CD8-positive, alpha-beta memory T cell (primary cell): ENCODE measurements around the gene GGN. TPM values are rescaled to one million over a fixed set of nuclear protein-coding genes. Genes with fewer than 3 reads are reported as not detected.
"Not testable (repeated sequence)": the region's sequence is repeated elsewhere in the genome, so short reads cannot be mapped to it uniquely, and the experiment has no call there.

Experiments used
- CTCF ChIA-PET: fragments of 350-600 bp; sonication (Branson Sonifier 250); formaldehyde crosslinking; loops from one replicate; lab custom pipeline; 2021; ENCODE audit warnings: antibody characterized with exemption; lab: Charles Lee
- POLR2A ChIA-PET: fragments of 350-600 bp; sonication (Branson Sonifier 250); formaldehyde crosslinking; loops from one replicate; lab custom pipeline; 2021; ENCODE audit warnings: antibody characterized with exemption; lab: Charles Lee
- DNase-seq, 5 donors: peaks; one replicate each; pipeline versions ENCODE4 v3.0.0 to v3.0.0-alpha.2; 2020 to 2022; ENCODE audit warnings: mixed read lengths in 1 of 5
- H3K27ac ChIP-seq: one replicate; pipeline ENCODE4 v1.7.0; 2013; ENCODE audit warnings: low read depth, mild to moderate bottlenecking, low read length, moderate library complexity
- H3K27me3 ChIP-seq: 2 replicates; pipeline ENCODE4 v1.7.0; 2013; ENCODE audit warnings: low read length, mild to moderate bottlenecking; ENCODE audit not compliant: insufficient read depth, poor library complexity, severe bottlenecking
- H3K36me3 ChIP-seq: 2 replicates; pipeline ENCODE4 v1.7.0; 2013; ENCODE audit warnings: mild to moderate bottlenecking, low read length, moderate library complexity; ENCODE audit not compliant: insufficient read depth
- H3K4me1 ChIP-seq: 2 replicates; pipeline ENCODE4 v1.7.0; 2013; ENCODE audit warnings: mild to moderate bottlenecking, low read length, moderate library complexity; ENCODE audit not compliant: insufficient read depth
- H3K4me3 ChIP-seq: 2 replicates; pipeline ENCODE4 v1.7.0; 2013; ENCODE audit warnings: mild to moderate bottlenecking, low read length
- H3K9me3 ChIP-seq: 2 replicates; pipeline ENCODE4 v1.7.0; 2013; ENCODE audit warnings: mild to moderate bottlenecking, low read length
- H3K27ac Mint-ChIP-seq, 8 donors: one replicate each; pipeline ENCODE4 v1.8.0; 2020 to 2021; ENCODE audit warnings: mixed read lengths in 8 of 8, mild to moderate bottlenecking in 6 of 8, inconsistent platforms in 3 of 8, moderate library complexity in 3 of 8
- H3K27me3 Mint-ChIP-seq, 2 donors: one replicate each; pipeline ENCODE4 v1.8.0; 2020 to 2021; ENCODE audit warnings: mixed read lengths in 2 of 2, mild to moderate bottlenecking in 1 of 2, moderate library complexity in 1 of 2
- H3K36me3 Mint-ChIP-seq, 3 donors: one replicate each; pipeline ENCODE4 v1.8.0; 2020 to 2021; ENCODE audit warnings: mixed read lengths in 3 of 3, inconsistent platforms in 1 of 3, mild to moderate bottlenecking in 1 of 3
- H3K4me1 Mint-ChIP-seq, 3 donors: one replicate each; pipeline ENCODE4 v1.8.0; 2020 to 2021; ENCODE audit warnings: mixed read lengths in 3 of 3, inconsistent platforms in 1 of 3, mild to moderate bottlenecking in 1 of 3
- H3K4me3 Mint-ChIP-seq, 7 donors: one replicate each; pipeline ENCODE4 v1.8.0; 2020 to 2021; ENCODE audit warnings: mixed read lengths in 7 of 7, mild to moderate bottlenecking in 6 of 7, moderate library complexity in 4 of 7, inconsistent platforms in 2 of 7
- H3K9me3 Mint-ChIP-seq, 5 donors: one replicate each; pipeline ENCODE4 v1.8.0; 2020 to 2022; ENCODE audit warnings: mixed read lengths in 5 of 5, mild to moderate bottlenecking in 3 of 5, moderate library complexity in 2 of 5, inconsistent platforms in 1 of 5
- polyA plus RNA-seq: library from polyadenylated mRNA; unstranded; fragments of 300-500 nt; fragmentation: Illumina TruSeq; gene quantifications from one replicate; pipeline ENCODE4 v1.2.3, GENCODE V29; 2021
- total RNA-seq, 2 experiments: library from RNA; stranded (reverse); gene quantifications; one replicate each; pipeline ENCODE4 v1.2.3, GENCODE V29; 2021

GGN gene
- total and polyA plus RNA-seq, 3 experiments from 2014 or later: 0.15 TPM; not detected in 2

DNA sequence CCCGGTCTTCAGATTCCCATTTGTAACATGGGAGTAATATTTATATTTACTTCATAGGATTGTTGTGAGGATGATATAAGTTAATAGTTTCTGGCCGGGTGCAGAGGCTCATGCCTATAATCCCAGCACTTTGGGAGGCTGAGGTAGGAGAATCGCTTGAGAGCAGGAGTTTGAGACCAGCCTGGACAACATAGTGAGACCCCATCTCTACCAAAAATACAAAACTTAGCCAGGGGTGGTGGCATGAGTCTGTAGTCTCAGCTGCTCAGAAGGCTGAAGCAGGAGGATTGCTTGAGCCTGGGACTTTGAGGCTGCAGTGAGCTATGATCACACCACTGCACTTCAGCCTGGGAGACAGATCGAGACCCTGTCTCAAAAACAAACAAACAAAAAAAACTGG, 41.0 kb downstream of the GGN start:
- no peaks in the 10 kb centered on the region for H3K36me3 ChIP-seq
- POLR2A ChIA-PET: interaction anchor here (0.6 kb wide), 1 partner anchor 11 kb away, joined by 3 read pairs; the partner anchor contains the start of gene CATSPERG
- H3K4me1 ChIP-seq: no peaks in the 10 kb centered on the region
- H3K4me3 ChIP-seq: no peak overlapping the region
- Mint-ChIP-seq H3K4me3 (no peak overlapping the region), H3K4me1 (peaks cover 0 to 2% (median 0%) of the 10 kb centered on the region in 3 donors), H3K27ac (no peak overlapping the region), H3K27me3 (no peaks in the 10 kb centered on the region), H3K36me3 (peaks cover 0 to 9% (median 0%) of the 10 kb centered on the region in 3 donors), H3K9me3 (no peaks in the 10 kb centered on the region)
- no peaks in the 10 kb centered on the region for H3K27me3 ChIP-seq
- no peak overlapping the region for H3K27ac ChIP-seq
- DNase-seq: no peak
- CTCF ChIA-PET: no interaction called here
- no peaks in the 10 kb centered on the region for H3K9me3 ChIP-seq

GRCh38 chr19:38340927-38341326, 46.9 kb downstream of the GGN start:
- H3K27ac Mint-ChIP-seq: peak overlapping the region in 3 of 8 donors; percentile 36 to 93 (median 69)
- H3K27ac ChIP-seq: no peak overlapping the region
- H3K9me3 ChIP-seq: no peaks in the 10 kb centered on the region
- ChIA-PET CTCF (no interaction called here), POLR2A (no interaction called here)
- DNase-seq: no peak
- peaks cover 5% of the 10 kb centered on the region for H3K4me1 ChIP-seq
- H3K4me1 Mint-ChIP-seq: peaks cover 13 to 17% (median 14%) of the 10 kb centered on the region in 3 donors
- no peaks in the 10 kb centered on the region for H3K9me3 Mint-ChIP-seq
- no peak overlapping the region for H3K4me3 ChIP-seq
- H3K36me3 ChIP-seq: no peaks in the 10 kb centered on the region
- H3K27me3 Mint-ChIP-seq: no peaks in the 10 kb centered on the region
- H3K4me3 Mint-ChIP-seq: no peak overlapping the region
- H3K36me3 Mint-ChIP-seq: peaks cover 0 to 21% (median 0%) of the 10 kb centered on the region in 3 donors
- no peaks in the 10 kb centered on the region for H3K27me3 ChIP-seq

- H3K9me3 ChIP-seq, DNase-seq, H3K27ac ChIP-seq, H3K27me3 Mint-ChIP-seq, H3K4me3 ChIP-seq, H3K36me3 ChIP-seq, H3K9me3 Mint-ChIP-seq, POLR2A ChIA-PET, H3K4me1 ChIP-seq, H3K27me3 ChIP-seq: not testable (repeated sequence)
- H3K27ac Mint-ChIP-seq: peak overlapping the region in 2 of 8 donors; percentile 9 to 72
- peaks cover 13 to 17% (median 14%) of the 10 kb centered on the region in 3 donors for H3K4me1 Mint-ChIP-seq
- CTCF ChIA-PET: interaction anchor here (1.0 to 2.4 kb wide), 3 partner anchors 35 to 95 kb away, joined by 3 to 5 read pairs (median 4); partner anchors contain the start of gene FAM98C
- H3K4me3 Mint-ChIP-seq: peak overlapping the region in 1 of 7 donors; percentile 54
- H3K36me3 Mint-ChIP-seq: peaks cover 0 to 19% (median 0%) of the 10 kb centered on the region in 3 donors
Measured at GRCh38 chr19:38339011-38339410, 48.8 kb downstream of the GGN start.

DNA sequence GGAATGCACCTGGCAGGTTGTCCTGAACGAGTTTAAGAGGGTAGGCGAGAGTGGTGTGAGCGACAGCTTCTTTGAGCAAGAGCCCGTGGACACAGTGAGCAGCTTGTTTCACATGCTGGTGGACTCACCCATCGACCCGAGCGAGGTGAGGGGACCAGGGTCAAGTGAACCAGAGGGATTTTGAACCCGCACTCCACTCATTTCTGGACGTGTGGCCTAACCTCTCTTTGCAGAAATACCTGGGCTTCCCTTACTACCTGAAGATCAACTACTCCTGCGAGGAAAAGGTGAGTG, 50.5 kb downstream of the GGN start:
- no peaks in the 10 kb centered on the region for H3K9me3 ChIP-seq
- peak overlapping the region in 7 of 8 donors; percentile 85 to 100 (median 98) for H3K27ac Mint-ChIP-seq
- no peaks in the 10 kb centered on the region for H3K27me3 Mint-ChIP-seq
- ChIA-PET CTCF (interaction anchor here (3.7 kb wide), 1 partner anchor 37 kb away, joined by 34 read pairs; the partner anchor contains the start of gene PSMD8), POLR2A (interaction anchor here (0.5 to 1.0 kb wide), 2 partner anchors 37 to 354 kb away, joined by 5 to 7 read pairs; partner anchors contain the start of gene PSMD8)
- H3K4me1 ChIP-seq: peaks cover 5% of the 10 kb centered on the region
- H3K4me3 Mint-ChIP-seq: peak overlapping the region; percentile 88 to 97 (median 95)
- H3K36me3 Mint-ChIP-seq: peaks cover 0 to 16% (median 0%) of the 10 kb centered on the region in 3 donors
- no peaks in the 10 kb centered on the region for H3K36me3 ChIP-seq
- H3K27ac ChIP-seq: peak overlapping the region; percentile 90
- no peaks in the 10 kb centered on the region for H3K27me3 ChIP-seq
- peak overlapping the region; percentile 97 for H3K4me3 ChIP-seq
- no peaks in the 10 kb centered on the region for H3K9me3 Mint-ChIP-seq
- H3K4me1 Mint-ChIP-seq: peaks cover 13 to 17% (median 13%) of the 10 kb centered on the region in 3 donors
- no peak for DNase-seq

DNA sequence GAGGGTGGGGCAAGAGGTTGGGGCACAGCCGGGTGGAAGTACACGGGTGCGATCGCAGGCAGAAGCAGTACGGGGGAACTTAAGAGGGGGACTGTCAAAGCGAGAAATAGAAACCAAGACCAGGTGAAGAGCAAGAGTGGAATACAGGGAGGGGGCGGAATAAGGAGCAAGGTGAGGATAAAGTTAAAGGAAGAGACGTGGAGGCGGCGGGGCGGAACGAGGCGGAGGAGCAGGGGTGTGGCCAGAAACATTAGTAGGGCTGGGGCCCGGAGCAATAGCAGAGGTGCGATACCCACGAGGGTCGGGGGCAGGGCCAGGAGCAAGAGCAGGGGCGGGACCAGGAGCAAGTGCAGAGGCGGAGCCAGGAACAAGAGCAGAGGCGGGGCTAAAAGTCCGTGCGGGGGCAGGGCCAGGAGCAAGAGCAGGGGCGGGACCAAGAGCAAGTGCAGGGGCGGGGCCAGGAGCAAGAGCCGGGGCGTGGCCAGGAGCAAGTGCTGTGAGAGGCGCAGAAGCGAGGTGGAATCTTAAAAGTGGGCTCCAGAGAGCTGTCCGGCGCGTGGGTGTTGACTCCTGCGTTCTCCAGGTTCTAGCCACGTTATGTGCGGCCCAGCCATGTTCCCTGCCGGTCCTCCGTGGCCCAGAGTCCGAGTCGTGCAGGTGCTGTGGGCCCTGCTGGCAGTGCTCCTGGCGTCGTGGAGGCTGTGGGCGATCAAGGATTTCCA, 51.0 kb downstream of the GGN start:
- H3K36me3 Mint-ChIP-seq: peaks cover 0 to 16% (median 0%) of the 10 kb centered on the region in 3 donors
- Histone ChIP-seq H3K4me3 (peak overlapping the region; percentile 97), H3K4me1 (peaks cover 5% of the 10 kb centered on the region), H3K27me3 (no peaks in the 10 kb centered on the region), H3K9me3 (no peaks in the 10 kb centered on the region), H3K27ac (peak overlapping the region; percentile 90), H3K36me3 (no peaks in the 10 kb centered on the region)
- peak overlapping the region; percentile 85 to 100 (median 98) for H3K27ac Mint-ChIP-seq
- H3K4me3 Mint-ChIP-seq: peak overlapping the region; percentile 88 to 97 (median 95)
- DNase-seq: peak; percentile 93 to 97 (median 93)
- POLR2A ChIA-PET: interaction anchor here (0.5 to 1.8 kb wide), 5 partner anchors 24 to 354 kb away, joined by 3 to 22 read pairs (median 5); partner anchors contain the start of genes FAM98C and PSMD8
- no peaks in the 10 kb centered on the region for H3K9me3 Mint-ChIP-seq
- no peaks in the 10 kb centered on the region for H3K27me3 Mint-ChIP-seq
- CTCF ChIA-PET: interaction anchor here (1.0 to 5.0 kb wide), 5 partner anchors 38 to 1888 kb away, joined by 3 to 43 read pairs (median 5); partner anchors contain the start of genes MRPS12, PSMD8 and SARS2
- H3K4me1 Mint-ChIP-seq: peaks cover 13 to 17% (median 13%) of the 10 kb centered on the region in 3 donors

DNA sequence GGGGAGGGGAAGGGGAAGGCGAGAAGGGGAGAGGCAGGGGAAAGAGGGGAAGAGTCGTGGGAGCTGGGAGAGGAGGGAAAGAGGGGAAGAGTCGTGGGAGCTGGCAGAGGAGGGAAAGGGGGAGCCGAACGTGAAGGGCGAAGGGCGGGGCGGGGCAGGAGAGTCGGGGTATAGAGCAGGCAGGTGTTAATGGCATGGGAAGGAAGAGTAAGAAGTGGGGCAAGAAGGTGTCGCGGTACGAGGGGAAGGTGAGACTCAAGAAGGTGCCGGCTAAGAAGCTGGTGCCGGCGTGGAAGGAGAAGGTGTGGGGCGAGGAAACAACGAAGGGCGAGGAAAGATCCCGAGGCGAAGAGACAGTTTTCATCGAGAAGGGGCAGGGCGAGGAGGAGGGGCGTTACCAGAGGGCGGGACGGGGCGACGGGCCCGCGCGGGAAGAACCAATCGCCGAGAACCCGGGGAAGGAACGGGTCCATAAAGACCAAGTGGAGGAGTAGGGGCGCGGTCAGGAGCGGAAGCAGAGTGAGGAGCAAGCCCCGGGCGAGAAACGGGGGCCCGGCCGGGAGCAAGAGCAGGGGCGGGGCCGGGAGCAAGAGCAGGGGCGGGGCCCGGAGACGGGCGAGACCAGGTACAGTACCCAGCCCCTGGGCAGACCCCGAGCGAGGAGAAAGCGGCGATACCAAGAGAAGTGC, 51.7 kb downstream of the GGN start:
- Histone ChIP-seq H3K27ac (peak overlapping the region; percentile 90), H3K27me3 (no peaks in the 10 kb centered on the region), H3K4me1 (peaks cover 5% of the 10 kb centered on the region), H3K36me3 (no peaks in the 10 kb centered on the region), H3K9me3 (no peaks in the 10 kb centered on the region), H3K4me3 (peak overlapping the region; percentile 97)
- H3K9me3 Mint-ChIP-seq: no peaks in the 10 kb centered on the region
- H3K4me1 Mint-ChIP-seq: peaks cover 13 to 17% (median 13%) of the 10 kb centered on the region in 3 donors
- H3K36me3 Mint-ChIP-seq: peaks cover 0 to 15% (median 0%) of the 10 kb centered on the region in 3 donors
- ChIA-PET POLR2A (interaction anchor here (0.6 to 1.8 kb wide), 7 partner anchors 11 to 429 kb away, joined by 3 to 22 read pairs (median 3); partner anchors contain the start of genes FAM98C, PSMD8 and SIPA1L3), CTCF (interaction anchor here (0.6 to 5.0 kb wide), 18 partner anchors 9 to 1887 kb away, joined by 3 to 43 read pairs (median 4); partner anchors contain the start of genes FAM98C, KCNK6, MRPS12 and PSMD8)
- peak overlapping the region; percentile 85 to 100 (median 98) for H3K27ac Mint-ChIP-seq
- peak; percentile 91 to 94 (median 93) for DNase-seq
- H3K27me3 Mint-ChIP-seq: no peaks in the 10 kb centered on the region
- H3K4me3 Mint-ChIP-seq: peak overlapping the region; percentile 88 to 97 (median 95)
